Trophoblast cell (in vitro differentiated cells and primary cell): ENCODE measurements around the gene ASCC1.
"Not testable (repeated sequence)": the region's sequence is repeated elsewhere in the genome, so short reads cannot be mapped to it uniquely, and the experiment has no call there.

Source experiments
- DNase-seq, 2 donors: peaks; one replicate each; pipeline ENCODE4 v3.0.0-alpha.2; 2016
- H2AFZ ChIP-seq: 2 replicates; pipeline ENCODE4 v1.6.1; 2013; ENCODE audit warnings: low read length, moderate library complexity, mild to moderate bottlenecking; ENCODE audit not compliant: insufficient read depth, poor library complexity
- H2AK5ac ChIP-seq: 2 replicates; pipeline ENCODE4 v1.6.1; 2013; ENCODE audit warnings: mild to moderate bottlenecking, low read length
- H2BK120ac ChIP-seq: 2 replicates; pipeline ENCODE4 v1.6.1; 2013; ENCODE audit warnings: low read length, mild to moderate bottlenecking, moderate library complexity; ENCODE audit not compliant: insufficient read depth, poor library complexity
- H2BK12ac ChIP-seq: 2 replicates; pipeline ENCODE4 v1.6.1; 2013; ENCODE audit warnings: mild to moderate bottlenecking, low read length, moderate library complexity
- H2BK5ac ChIP-seq: 2 replicates; pipeline ENCODE4 v1.6.1; 2013; ENCODE audit warnings: low read length, low read depth, moderate library complexity, mild to moderate bottlenecking; ENCODE audit not compliant: poor library complexity
- H3K14ac ChIP-seq: 2 replicates; pipeline ENCODE4 v1.6.1; 2013; ENCODE audit warnings: mild to moderate bottlenecking, low read length
- H3K18ac ChIP-seq: 2 replicates; pipeline ENCODE4 v1.6.1; 2013; ENCODE audit warnings: mild to moderate bottlenecking, low read length
- H3K23ac ChIP-seq: 2 replicates; pipeline ENCODE4 v1.6.1; 2013; ENCODE audit warnings: low read length
- H3K27ac ChIP-seq: 2 replicates; pipeline ENCODE4 v1.5.1; 2013; ENCODE audit warnings: low read depth, mild to moderate bottlenecking, inconsistent platforms, low read length, moderate library complexity
- H3K27me3 ChIP-seq: 2 replicates; pipeline ENCODE4 v1.6.1; 2013; ENCODE audit warnings: inconsistent platforms, mild to moderate bottlenecking, low read length, moderate library complexity; ENCODE audit not compliant: insufficient read depth
- H3K36me3 ChIP-seq, 2 experiments: 1 replicate in 1 of 2; 2 replicates in 1 of 2; pipeline ENCODE4 v1.6.1; 2013; ENCODE audit warnings: low read length in 2 of 2, mild to moderate bottlenecking in 2 of 2, moderate library complexity in 1 of 2; ENCODE audit not compliant: insufficient read depth in 2 of 2, control insufficient read depth in 1 of 2
- H3K4ac ChIP-seq: 2 replicates; pipeline ENCODE4 v1.6.1; 2013; ENCODE audit warnings: low read depth, mild to moderate bottlenecking, low read length, moderate library complexity
- H3K4me1 ChIP-seq, 2 experiments: 1 replicate in 1 of 2; 2 replicates in 1 of 2; pipeline ENCODE4 v1.6.1; 2013; ENCODE audit warnings: low read length in 2 of 2, mild to moderate bottlenecking in 2 of 2, moderate library complexity in 1 of 2; ENCODE audit not compliant: insufficient read depth in 2 of 2, control insufficient read depth in 1 of 2
- H3K4me2 ChIP-seq: 2 replicates; pipeline ENCODE4 v1.6.1; 2013; ENCODE audit warnings: inconsistent platforms, mild to moderate bottlenecking, low read length, moderate library complexity
- H3K4me3 ChIP-seq: 2 replicates; pipeline ENCODE4 v1.5.1; 2013; ENCODE audit warnings: mild to moderate bottlenecking, low read depth, low read length, inconsistent platforms
- H3K79me1 ChIP-seq: one replicate; pipeline ENCODE4 v1.6.1; 2013; ENCODE audit warnings: low read length
- H3K79me2 ChIP-seq: 2 replicates; pipeline ENCODE4 v1.6.1; 2013; ENCODE audit warnings: low read length, mild to moderate bottlenecking; ENCODE audit not compliant: control insufficient read depth, insufficient read depth, poor library complexity
- H3K9ac ChIP-seq: 2 replicates; pipeline ENCODE4 v1.6.1; 2013; ENCODE audit warnings: mild to moderate bottlenecking, low read length
- H3K9me3 ChIP-seq: 2 replicates; pipeline ENCODE4 v1.6.1; 2013; ENCODE audit warnings: low read depth, mild to moderate bottlenecking, control low read depth, inconsistent platforms, low read length; ENCODE audit not compliant: insufficient read depth
- H4K12ac ChIP-seq: 2 replicates; pipeline ENCODE4 v1.6.1; 2013; ENCODE audit warnings: low read depth, mild to moderate bottlenecking, low read length, moderate library complexity
- H4K8ac ChIP-seq: 2 replicates; pipeline ENCODE4 v1.6.1; 2013; ENCODE audit warnings: low read depth, mild to moderate bottlenecking, low read length, moderate library complexity
- H4K91ac ChIP-seq: one replicate; pipeline ENCODE4 v1.6.1; 2013; ENCODE audit warnings: low read depth, mild to moderate bottlenecking, low read length, moderate library complexity
- WGBS: extraction: QIAGEN DNeasy Blood & Tissue Kit; methylation state at CpG from one replicate; pipeline ENCODE4 v1.1.7; 2013; ENCODE audit warnings: missing lambda C conversion rate; ENCODE audit not compliant: insufficient read length, insufficient coverage; ENCODE audit errors: extremely low coverage; 5-methylcytosine and 5-hydroxymethylcytosine counted together

ASCC1 gene

DNA sequence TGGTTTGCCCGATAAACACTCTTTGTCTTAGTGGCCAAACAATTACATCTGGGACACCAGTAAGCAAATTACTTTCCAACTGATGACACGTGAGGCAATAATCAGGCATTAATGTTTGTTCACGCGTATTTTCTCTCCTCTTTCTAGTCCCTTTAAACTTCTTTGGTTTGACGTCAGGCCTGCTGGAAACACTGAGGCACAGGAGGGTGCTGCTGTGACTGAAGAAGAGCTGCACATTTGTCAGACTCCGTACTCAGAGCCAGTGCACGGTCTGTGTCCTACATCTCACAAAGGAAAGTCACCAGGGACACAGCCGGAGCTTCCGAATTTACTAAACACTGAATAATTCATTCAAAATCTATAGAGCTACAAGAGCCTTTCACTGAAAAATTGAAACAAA, 57.9 kb downstream of the ASCC1 start:
- H4K12ac ChIP-seq, result no peak overlapping the region
- no peak overlapping the region for H2BK120ac ChIP-seq
- H3K4ac ChIP-seq, result no peak overlapping the region
- no CpG with 5 or more reads among the region's 9 CpGs for WGBS
- H4K8ac ChIP-seq, result no peak overlapping the region
- H3K4me1 ChIP-seq, result no peaks in the 10 kb centered on the region
- no peak overlapping the region for H3K4me3 ChIP-seq
- H2BK5ac ChIP-seq, result no peak overlapping the region
- H3K27ac ChIP-seq, result no peak overlapping the region
- no peaks in the 10 kb centered on the region for H3K79me1 ChIP-seq
- H4K91ac ChIP-seq, result no peak overlapping the region
- no peak overlapping the region for H2AFZ ChIP-seq
- H3K27me3 ChIP-seq, result no peaks in the 10 kb centered on the region
- H2BK12ac ChIP-seq, result no peak overlapping the region
- H3K9me3 ChIP-seq, result no peaks in the 10 kb centered on the region
- H3K9ac ChIP-seq, result no peak overlapping the region
- no peak overlapping the region for H2AK5ac ChIP-seq
- no peak overlapping the region for H3K23ac ChIP-seq
- no peaks in the 10 kb centered on the region for H3K79me2 ChIP-seq
- no peak overlapping the region for H3K4me2 ChIP-seq
- H3K36me3 ChIP-seq, result no peaks in the 10 kb centered on the region
- no peak for DNase-seq
- no peak overlapping the region for H3K14ac ChIP-seq
- no peak overlapping the region for H3K18ac ChIP-seq

DNA sequence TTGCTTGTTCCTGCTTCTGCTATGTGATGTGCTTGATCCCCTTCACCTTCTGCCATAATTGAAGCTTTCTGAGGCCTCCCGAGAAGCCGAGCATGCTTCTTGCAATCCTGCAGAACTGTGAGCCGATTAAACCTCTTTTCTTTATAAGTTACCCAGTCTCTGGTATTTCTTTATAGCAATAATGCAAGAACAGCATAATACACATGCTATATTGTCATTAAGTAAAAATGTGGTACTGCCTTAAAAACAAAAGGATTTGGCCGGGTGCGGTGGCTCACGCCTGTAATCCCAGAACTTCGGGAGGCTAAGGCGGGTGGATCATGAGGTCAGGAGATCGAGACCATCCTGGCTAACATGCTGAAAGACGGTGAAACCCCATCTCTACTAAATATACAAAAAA, 59.9 kb downstream of the ASCC1 start:
- H3K27me3 ChIP-seq, result no peaks in the 10 kb centered on the region
- no peak overlapping the region for H4K12ac ChIP-seq
- H2BK12ac ChIP-seq, result no peak overlapping the region
- no peak overlapping the region for H3K14ac ChIP-seq
- no peak overlapping the region for H2AK5ac ChIP-seq
- no CpG with 5 or more reads among the region's 10 CpGs for WGBS
- no peak for DNase-seq
- no peaks in the 10 kb centered on the region for H3K4me1 ChIP-seq
- H2BK120ac ChIP-seq, result no peak overlapping the region
- no peak overlapping the region for H3K9ac ChIP-seq
- H3K4ac ChIP-seq, result no peak overlapping the region
- no peak overlapping the region for H3K4me2 ChIP-seq
- H2AFZ ChIP-seq, result no peak overlapping the region
- H3K36me3 ChIP-seq, result no peaks in the 10 kb centered on the region
- H3K79me1 ChIP-seq, result no peaks in the 10 kb centered on the region
- H3K4me3 ChIP-seq, result no peak overlapping the region
- H4K91ac ChIP-seq, result no peak overlapping the region
- no peaks in the 10 kb centered on the region for H3K79me2 ChIP-seq
- H4K8ac ChIP-seq, result no peak overlapping the region
- H3K18ac ChIP-seq, result no peak overlapping the region
- H3K9me3 ChIP-seq, result no peaks in the 10 kb centered on the region
- no peak overlapping the region for H3K27ac ChIP-seq
- no peak overlapping the region for H2BK5ac ChIP-seq
- H3K23ac ChIP-seq, result no peak overlapping the region

DNA sequence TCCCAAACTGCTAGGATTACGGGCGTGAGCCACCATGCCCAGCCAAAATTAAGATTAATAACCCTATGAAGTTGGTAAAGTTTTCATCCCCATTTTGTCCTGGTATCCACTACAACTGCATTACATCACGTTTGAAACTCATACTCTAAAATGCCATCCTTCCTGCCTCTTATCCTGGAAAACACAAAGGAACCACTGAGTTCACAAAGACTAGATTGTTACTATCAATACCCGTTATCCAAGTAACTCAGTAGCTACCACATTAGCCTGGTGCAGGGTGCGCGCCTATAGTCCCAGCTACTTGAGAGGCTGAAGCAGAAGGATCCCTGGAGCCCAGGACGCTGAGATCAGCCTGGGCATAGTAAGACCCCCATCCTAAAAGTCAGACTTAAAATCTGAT, 63.8 kb downstream of the ASCC1 start:
- no peak for DNase-seq
- H3K4me3 ChIP-seq, result no peak overlapping the region
- no peaks in the 10 kb centered on the region for H3K27me3 ChIP-seq
- no peak overlapping the region for H2AK5ac ChIP-seq
- H4K91ac ChIP-seq, result no peak overlapping the region
- H3K36me3 ChIP-seq, result no peaks in the 10 kb centered on the region
- H2BK5ac ChIP-seq, result no peak overlapping the region
- H3K14ac ChIP-seq, result no peak overlapping the region
- no peak overlapping the region for H3K4me2 ChIP-seq
- no peak overlapping the region for H2BK120ac ChIP-seq
- no peak overlapping the region for H3K18ac ChIP-seq
- no peak overlapping the region for H3K23ac ChIP-seq
- H3K79me1 ChIP-seq, result no peaks in the 10 kb centered on the region
- H4K12ac ChIP-seq, result no peak overlapping the region
- no peak overlapping the region for H2BK12ac ChIP-seq
- H3K9me3 ChIP-seq, result no peaks in the 10 kb centered on the region
- H3K4me1 ChIP-seq, result no peaks in the 10 kb centered on the region
- no peaks in the 10 kb centered on the region for H3K79me2 ChIP-seq
- H3K27ac ChIP-seq, result no peak overlapping the region
- no peak overlapping the region for H3K9ac ChIP-seq
- no peak overlapping the region for H2AFZ ChIP-seq
- no CpG with 5 or more reads among the region's 7 CpGs for WGBS
- H4K8ac ChIP-seq, result no peak overlapping the region
- no peak overlapping the region for H3K4ac ChIP-seq

DNA sequence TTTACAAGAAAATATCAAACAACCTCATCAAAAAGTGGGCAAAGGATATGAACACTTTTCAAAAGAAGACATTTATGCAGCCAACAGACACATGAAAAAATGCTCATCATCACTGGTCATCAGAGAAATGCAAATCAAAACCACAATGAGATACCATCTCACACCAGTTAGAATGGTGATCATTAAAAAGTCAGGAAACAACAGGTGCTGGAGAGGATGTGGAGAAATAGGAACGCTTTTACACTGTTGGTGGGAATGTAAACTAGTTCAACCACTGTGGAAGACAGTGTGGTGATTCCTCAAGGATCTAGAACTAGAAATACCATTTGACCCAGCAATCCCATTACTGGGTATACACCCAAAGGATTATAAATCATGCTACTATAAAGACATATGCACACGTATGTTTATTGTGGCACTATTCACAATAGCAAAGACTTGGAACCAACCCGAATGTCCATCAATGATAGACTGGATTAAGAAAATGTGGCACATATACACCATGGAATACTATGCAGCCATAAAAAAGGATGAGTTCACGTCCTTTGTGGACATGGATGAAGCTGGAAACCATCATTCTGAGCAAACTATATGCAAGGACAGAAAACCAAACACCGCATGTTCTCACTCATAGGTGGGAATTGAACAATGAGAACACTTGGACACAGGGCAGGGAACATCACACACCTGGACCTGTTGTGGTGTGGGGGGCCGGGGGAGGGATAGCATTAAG, 65.2 kb downstream of the ASCC1 start:
- not testable (repeated sequence) for H4K8ac ChIP-seq, H3K4me3 ChIP-seq, H2AK5ac ChIP-seq, H3K9ac ChIP-seq, H2BK120ac ChIP-seq, H3K4me1 ChIP-seq, H3K9me3 ChIP-seq, H3K79me1 ChIP-seq, H3K14ac ChIP-seq, H2BK12ac ChIP-seq, H3K23ac ChIP-seq, H3K79me2 ChIP-seq, H4K12ac ChIP-seq, H3K27ac ChIP-seq, H3K4me2 ChIP-seq, H2BK5ac ChIP-seq, DNase-seq, H3K36me3 ChIP-seq, H2AFZ ChIP-seq, H3K27me3 ChIP-seq, H4K91ac ChIP-seq, H3K18ac ChIP-seq, H3K4ac ChIP-seq
- WGBS, result no CpG with 5 or more reads among the region's 6 CpGs
